T-helper 2 cell (primary cell): ENCODE results near the gene ZNF326.

Source experiments
- DNase-seq, 5 experiments: peaks; one replicate each; pipeline versions ENCODE4 v3.0.0 to v3.0.0-alpha.2; 2012 to 2022

ZNF326 gene

GRCh38 chr1:90074566-90074965 is 79.7 kb downstream of the ZNF326 start:
- no peak for DNase-seq

GRCh38 chr1:90074970-90075391 is 80.1 kb downstream of the ZNF326 start:
- no peak for DNase-seq

- DNase-seq, result no peak
Measured at GRCh38 chr1:90083995-90084394, 89.1 kb downstream of the ZNF326 start.
